OCI-LY1 (cell line): Measurements from ENCODE around the gene JMJD4.

Experiments used
- CTCF ChIP-seq: fragments of 200-600 bp; sonication (generic), shearing (Covaris generic); IDR thresholded peaks from 2 replicates; pipeline ENCODE4 v1.5.1; 2017; ENCODE audit warnings: mild to moderate bottlenecking, antibody characterized with exemption, low read length, moderate library complexity, mixed read lengths
- EZH2 ChIP-seq: fragments of 200-600 bp; sonication (generic), shearing (Covaris generic); IDR thresholded peaks from 2 replicates; pipeline ENCODE4 v1.8.0; 2017; ENCODE audit warnings: borderline replicate concordance, mixed run types, mild to moderate bottlenecking, antibody characterized with exemption, low read length, moderate library complexity, mixed read lengths

- TF ChIP-seq CTCF (no peak), EZH2 (no peak)
Measured at GRCh38 chr1:227780101-227781044, 45.3 kb upstream of the JMJD4 start.
